HUES64 (cell line): ENCODE results near the gene TSHZ3.

Source experiments
- H3K27ac ChIP-seq: 2 replicates; pipeline ENCODE4 v1.7.0; 2013; ENCODE audit warnings: low read depth, low read length, inconsistent platforms
- H3K27me3 ChIP-seq: 2 replicates; pipeline ENCODE4 v1.6.1; 2013; ENCODE audit warnings: mild to moderate bottlenecking, low read length; ENCODE audit not compliant: insufficient read depth
- H3K36me3 ChIP-seq: 2 replicates; pipeline ENCODE4 v1.6.1; 2013; ENCODE audit warnings: mild to moderate bottlenecking, low read length; ENCODE audit not compliant: insufficient read depth
- H3K4me1 ChIP-seq: 2 replicates; pipeline ENCODE4 v1.6.1; 2013; ENCODE audit warnings: mild to moderate bottlenecking, low read length, moderate library complexity; ENCODE audit not compliant: insufficient read depth
- H3K4me3 ChIP-seq: 2 replicates; pipeline ENCODE4 v1.5.1; 2013; ENCODE audit warnings: mild to moderate bottlenecking, low read length, moderate library complexity
- H3K9ac ChIP-seq: 2 replicates; pipeline ENCODE4 v1.6.1; 2013; ENCODE audit warnings: mild to moderate bottlenecking, low read depth, low read length
- H3K9me3 ChIP-seq: 2 replicates; pipeline ENCODE4 v1.6.1; 2013; ENCODE audit warnings: low read depth, low read length; ENCODE audit not compliant: insufficient read depth
- WGBS: fragments of 150-250, 120-280 bp; methylation state at CpG from one replicate; pipeline ENCODE4 v1.1.7; 2013; ENCODE audit warnings: missing lambda C conversion rate; 5-methylcytosine and 5-hydroxymethylcytosine counted together

TSHZ3 gene

GRCh38 chr19:31354316-31354715 lies 5.1 kb upstream of the TSHZ3 start:
- Histone ChIP-seq H3K27ac (no peak overlapping the region), H3K4me1 (peaks cover 29% of the 10 kb centered on the region), H3K9ac (no peak overlapping the region), H3K36me3 (no peaks in the 10 kb centered on the region), H3K9me3 (no peaks in the 10 kb centered on the region), H3K27me3 (peaks cover 79% of the 10 kb centered on the region), H3K4me3 (peak overlapping the region; percentile 68)
- 2% methylated on average over 10 of the region's 10 CpGs for WGBS

GRCh38 chr19:31353833-31354232 lies 4.6 kb upstream of the TSHZ3 start:
- Histone ChIP-seq H3K9me3 (no peaks in the 10 kb centered on the region), H3K4me3 (peak overlapping the region; percentile 68; the same call in 1 of the 2 replicates), H3K9ac (no peak overlapping the region), H3K4me1 (peaks cover 29% of the 10 kb centered on the region), H3K36me3 (no peaks in the 10 kb centered on the region), H3K27ac (no peak overlapping the region), H3K27me3 (peaks cover 81% of the 10 kb centered on the region)
- under 1% methylated on average over 10 of the region's 10 CpGs for WGBS

- Histone ChIP-seq H3K27ac (no peak overlapping the region), H3K9me3 (no peaks in the 10 kb centered on the region), H3K4me1 (peaks cover 33% of the 10 kb centered on the region), H3K4me3 (peak overlapping the region; percentile 68), H3K36me3 (no peaks in the 10 kb centered on the region), H3K9ac (no peak overlapping the region), H3K27me3 (peaks cover 83% of the 10 kb centered on the region)
- WGBS = 2% methylated on average over 43 of the region's 43 CpGs
Measured at GRCh38 chr19:31352782-31353651, 3.8 kb upstream of the TSHZ3 start.

GRCh38 chr19:31352296-31352781 lies 3.1 kb upstream of the TSHZ3 start:
- under 1% methylated on average over 14 of the region's 14 CpGs for WGBS

GRCh38 chr19:31351855-31352195 lies 2.6 kb upstream of the TSHZ3 start:
- Histone ChIP-seq H3K4me1 (peaks cover 42% of the 10 kb centered on the region), H3K9ac (no peak overlapping the region), H3K9me3 (no peaks in the 10 kb centered on the region), H3K4me3 (peak overlapping the region; percentile 68), H3K27ac (no peak overlapping the region), H3K36me3 (no peaks in the 10 kb centered on the region), H3K27me3 (peaks cover 83% of the 10 kb centered on the region)
- WGBS = 1% methylated on average over 29 of the region's 29 CpGs

More at GRCh38 chr19:31352296-31352781, 3.1 kb upstream of the TSHZ3 start:
- H3K9ac ChIP-seq = no peak overlapping the region
- H3K9me3 ChIP-seq = no peaks in the 10 kb centered on the region
- peaks cover 83% of the 10 kb centered on the region for H3K27me3 ChIP-seq
- no peak overlapping the region for H3K27ac ChIP-seq
- H3K4me3 ChIP-seq = peak overlapping the region; percentile 68
- H3K36me3 ChIP-seq = no peaks in the 10 kb centered on the region
- H3K4me1 ChIP-seq = peaks cover 40% of the 10 kb centered on the region

GRCh38 chr19:31351056-31351854 lies 2.0 kb upstream of the TSHZ3 start:
- no peaks in the 10 kb centered on the region for H3K9me3 ChIP-seq
- peaks cover 38% of the 10 kb centered on the region for H3K4me1 ChIP-seq
- peak overlapping the region; percentile 42 for H3K9ac ChIP-seq
- H3K36me3 ChIP-seq = no peaks in the 10 kb centered on the region
- WGBS = under 1% methylated on average over 72 of the region's 72 CpGs
- peaks cover 83% of the 10 kb centered on the region for H3K27me3 ChIP-seq
- peak overlapping the region; percentile 68 for H3K4me3 ChIP-seq
- H3K27ac ChIP-seq = no peak overlapping the region

- Histone ChIP-seq H3K27ac (no peak overlapping the region), H3K4me3 (peak overlapping the region; percentile 68), H3K27me3 (peaks cover 83% of the 10 kb centered on the region), H3K9ac (peak overlapping the region; percentile 42), H3K9me3 (no peaks in the 10 kb centered on the region), H3K4me1 (peaks cover 33% of the 10 kb centered on the region), H3K36me3 (no peaks in the 10 kb centered on the region)
- WGBS = under 1% methylated on average over 63 of the region's 63 CpGs
Measured at GRCh38 chr19:31350693-31351055, 1.4 kb upstream of the TSHZ3 start.

GRCh38 chr19:31350033-31350692 lies 927 bp upstream of the TSHZ3 start:
- Histone ChIP-seq H3K36me3 (no peaks in the 10 kb centered on the region), H3K27ac (no peak overlapping the region), H3K9me3 (no peaks in the 10 kb centered on the region), H3K9ac (peak overlapping the region; percentile 36; the same call in 1 of the 2 replicates), H3K4me1 (peaks cover 33% of the 10 kb centered on the region), H3K4me3 (peak overlapping the region; percentile 68), H3K27me3 (peaks cover 83% of the 10 kb centered on the region)
- under 1% methylated on average over 58 of the region's 61 CpGs for WGBS

GRCh38 chr19:31348481-31349159 lies 616 bp downstream of the TSHZ3 start:
- Histone ChIP-seq H3K4me3 (peak overlapping the region; percentile 69), H3K9ac (peak overlapping the region; percentile 30; the same call in 1 of the 2 replicates), H3K27ac (no peak overlapping the region), H3K36me3 (no peaks in the 10 kb centered on the region), H3K9me3 (no peaks in the 10 kb centered on the region), H3K27me3 (peaks cover 81% of the 10 kb centered on the region), H3K4me1 (peaks cover 35% of the 10 kb centered on the region)
- WGBS = under 1% methylated on average over 61 of the region's 61 CpGs

GRCh38 chr19:31347828-31348392 lies 1.3 kb downstream of the TSHZ3 start:
- Histone ChIP-seq H3K27ac (no peak overlapping the region), H3K9me3 (no peaks in the 10 kb centered on the region), H3K27me3 (peaks cover 74% of the 10 kb centered on the region), H3K4me1 (peaks cover 28% of the 10 kb centered on the region), H3K9ac (no peak overlapping the region), H3K4me3 (peak overlapping the region; percentile 69), H3K36me3 (no peaks in the 10 kb centered on the region)
- 12% methylated on average over 11 of the region's 11 CpGs for WGBS
